ENCODE results near the gene ATR.

DNA sequence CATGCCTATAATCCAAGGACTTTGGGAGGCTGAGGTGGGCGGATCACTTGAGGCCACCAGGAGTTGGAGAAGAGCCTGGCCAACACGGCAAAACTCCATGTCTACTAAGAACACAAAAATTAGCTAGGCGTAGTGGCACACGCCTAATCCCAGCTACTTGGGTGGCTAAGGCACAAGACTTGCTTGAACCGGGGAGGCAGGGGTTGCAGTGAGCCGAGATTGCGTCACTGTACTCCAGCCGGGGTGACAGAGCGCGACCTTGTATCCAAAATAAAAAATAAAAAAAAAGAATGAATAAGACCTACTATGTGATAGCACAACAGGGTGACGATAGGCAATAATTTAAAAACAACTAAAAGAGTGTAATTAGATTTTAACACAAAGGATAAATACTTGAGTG, 134.2 kb downstream of the ATR start:
- TF ChIP-seq CTCF (IDR thresholded peaks at IDR 0.05) (no peak), POLR2A (IDR thresholded peaks at IDR 0.05) (no peak)

All from breast epithelium (tissue), 3 donors.